Heart left ventricle (tissue), 13 donors: ENCODE data around the gene TBCB.
"Not testable (repeated sequence)": the region's sequence is repeated elsewhere in the genome, so short reads cannot be mapped to it uniquely, and the experiment has no call there.

ENCODE experiments used
- CTCF ChIP-seq, 12 donors: fragments of 200-600 bp; sonication (generic) in 4 of 12; IDR thresholded peaks; one replicate each; pipeline versions ENCODE4 v1.5.0 to v1.8.0; 2018 to 2022; ENCODE audit warnings: antibody characterized with exemption in 12 of 12, mild to moderate bottlenecking in 5 of 12
- POLR2A ChIP-seq, 2 donors: fragments of 450-650 bp; IDR thresholded peaks; one replicate each; pipeline ENCODE4 v1.6.1; 2017; ENCODE audit warnings: antibody characterized with exemption in 2 of 2, mild to moderate bottlenecking in 2 of 2, moderate library complexity in 2 of 2
- donor health status: ischemic (EF 13 %, LVEDD 7.1; RV severe dilation, severe dysfunction).
- donor health status: DM: no; HTN: yes; CAD: no.
- donor health status: DM: no; HTN: no; CAD: no.
- donor health status: ischemic (EF 25% LVEDD 6.9; RV normal size, moderate dysfunction).
- donor health status: ischemic (EF 25% LVEDD 5.7; RV mildly dilated, moderate dysfunction).
- donor health status: ischemic (EF 35%, LVEDD 5.7; RV mildly dilated, moderate dysfunction).
- donor health status: nonischemic (EF 11% LVEDD 7.7; RV severe dilation, severe dysfunction).
- donor health status: DM: yes; HTN: yes; CAD: no.
- donor health status: PGD.
- donor health status: ischemic (EF 29% LVEDD 5.4; RV normal size, mild dysfunction).
- donor health status: nonischemic (EF 23%, LVEDD 6.1; RV moderate dilation, normal function).

DNA sequence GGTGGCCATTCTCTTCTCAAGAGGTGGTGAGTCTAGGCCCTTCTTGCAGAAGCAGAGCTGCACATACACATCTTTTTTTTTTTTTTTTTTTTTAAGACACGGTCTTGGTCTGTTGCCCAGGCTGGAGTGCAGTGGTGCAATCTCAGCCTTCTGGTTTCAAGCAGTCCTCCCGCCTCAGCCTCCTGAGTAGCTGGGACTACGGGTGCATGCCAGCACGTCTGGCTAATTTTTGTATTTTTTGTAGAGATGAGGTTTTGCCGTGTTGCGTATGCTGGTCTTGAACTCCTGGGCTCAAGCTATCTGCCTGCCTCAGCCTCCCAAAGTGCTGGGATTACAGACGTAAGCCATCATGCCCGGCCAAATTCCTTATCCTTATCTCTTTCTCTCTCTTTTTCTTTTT, 58.6 kb downstream of the TBCB start:
- TF ChIP-seq CTCF, POLR2A (IDR thresholded peaks at IDR 0.05): not testable (repeated sequence)
